ENCODE data around the gene ECSIT. TPM values are rescaled to one million over a fixed set of nuclear protein-coding genes. Genes with fewer than 3 reads are reported as not detected.

The ECSIT gene
- total RNA-seq, 3 donors from 2014 or later: 57.9 to 69.6 (median 59.1) TPM

GRCh38 chr19:11504502-11505031 is 24.4 kb downstream of the ECSIT start:
- DNase-seq (no peak), ATAC-seq (no peak)
- intact Hi-C loops (cut with DNase I, micrococcal nuclease): no loop called here
- Histone ChIP-seq H3K4me1 (ENCODE audit: low read depth) (peaks cover 7% of the 10 kb centered on the region), H3K36me3 (ENCODE audit: low read depth) (no peaks in the 10 kb centered on the region), H3K9me3 (no peaks in the 10 kb centered on the region), H3K4me3 (no peak overlapping the region)
- TF ChIP-seq CTCF (IDR thresholded peaks at IDR 0.05): no peak

- no peaks in the 10 kb centered on the region for H3K9me3 ChIP-seq
- no peaks in the 10 kb centered on the region for H3K4me1 ChIP-seq (ENCODE audit: low read depth)
- no peak overlapping the region for H3K4me3 ChIP-seq
- no peak for TF ChIP-seq CTCF (IDR thresholded peaks at IDR 0.05)
- ATAC-seq: no peak
- intact Hi-C loops (cut with DNase I, micrococcal nuclease): loop anchor here in 1 of 2 donors (10.0 kb wide), 1 partner anchor 75 kb away; the partner anchor contains the start of gene ACP5
- DNase-seq: no peak
- no peaks in the 10 kb centered on the region for H3K36me3 ChIP-seq (ENCODE audit: low read depth)
Measured at GRCh38 chr19:11499890-11500420, 29.0 kb downstream of the ECSIT start.

GRCh38 chr19:11499220-11499726 is 29.7 kb downstream of the ECSIT start:
- H3K4me3 ChIP-seq: no peak overlapping the region
- no peak for DNase-seq
- no peak for ATAC-seq
- no peak for TF ChIP-seq CTCF (IDR thresholded peaks at IDR 0.05)
- H3K36me3 ChIP-seq (ENCODE audit: low read depth): no peaks in the 10 kb centered on the region
- intact Hi-C loops (cut with DNase I, micrococcal nuclease): loop anchor here in 1 of 2 donors (10.0 kb wide), 1 partner anchor 76 kb away; the partner anchor contains the start of gene ACP5
- no peaks in the 10 kb centered on the region for H3K4me1 ChIP-seq (ENCODE audit: low read depth)
- no peaks in the 10 kb centered on the region for H3K9me3 ChIP-seq

- intact Hi-C loops (cut with DNase I, micrococcal nuclease): loop anchor here in 1 of 2 donors (10.0 kb wide), 1 partner anchor 78 kb away; the partner anchor contains the start of gene ACP5
- H3K4me1 ChIP-seq (ENCODE audit: low read depth): no peaks in the 10 kb centered on the region
- peak; percentile 55 for TF ChIP-seq CTCF (IDR thresholded peaks at IDR 0.05)
- H3K4me3 ChIP-seq: no peak overlapping the region
- ATAC-seq (peak; percentile 92), DNase-seq (peak in 2 of 3 donors; percentile 74 to 79)
- H3K9me3 ChIP-seq: no peaks in the 10 kb centered on the region
- no peaks in the 10 kb centered on the region for H3K36me3 ChIP-seq (ENCODE audit: low read depth)
Measured at GRCh38 chr19:11496391-11497163, 32.4 kb downstream of the ECSIT start.

GRCh38 chr19:11495885-11496284 is 33.0 kb downstream of the ECSIT start:
- no peak for TF ChIP-seq CTCF (IDR thresholded peaks at IDR 0.05)
- ATAC-seq (no peak), DNase-seq (no peak)
- intact Hi-C loops (cut with DNase I, micrococcal nuclease): loop anchor here in 1 of 2 donors (10.0 kb wide), 1 partner anchor 79 kb away; the partner anchor contains the start of gene ACP5
- no peaks in the 10 kb centered on the region for H3K4me1 ChIP-seq (ENCODE audit: low read depth)
- H3K4me3 ChIP-seq: no peak overlapping the region
- no peaks in the 10 kb centered on the region for H3K9me3 ChIP-seq
- no peaks in the 10 kb centered on the region for H3K36me3 ChIP-seq (ENCODE audit: low read depth)
